ENCODE results near the gene TAS1R2. TPM values are rescaled to one million over a fixed set of nuclear protein-coding genes. Genes with fewer than 3 reads are reported as not detected.

Gene TAS1R2
- total RNA-seq, 1 experiment from 2014 or later, result not detected

- Histone ChIP-seq H3K27ac (ENCODE audit: insufficient read length, low read depth, low read length) (no peak overlapping the region), H3K79me1 (ENCODE audit: insufficient read depth, low read depth, low read length, poor library complexity, severe bottlenecking) (no peaks in the 10 kb centered on the region), H3K27me3 (ENCODE audit: insufficient read depth, low read length) (no peaks in the 10 kb centered on the region), H3K4me2 (ENCODE audit: insufficient read depth, insufficient read length, low read length) (no peak overlapping the region), H3K14ac (ENCODE audit: insufficient read depth, low read length) (no peak overlapping the region), H2BK15ac (ENCODE audit: low read depth, low read length) (no peak overlapping the region), H4K91ac (ENCODE audit: insufficient read length, low read depth, low read length) (no peak overlapping the region), H3K79me2 (ENCODE audit: insufficient read depth, low read length) (no peaks in the 10 kb centered on the region), H2AFZ (ENCODE audit: low read length) (no peak overlapping the region), H4K5ac (ENCODE audit: insufficient read length, low read depth, low read length) (no peak overlapping the region), H2BK20ac (ENCODE audit: low read depth, low read length, poor library complexity, severe bottlenecking) (no peak overlapping the region), H3K9me3 (ENCODE audit: control insufficient read depth, low read depth, low read length) (no peaks in the 10 kb centered on the region), H4K8ac (replicated peaks; ENCODE audit: insufficient read length, low read depth, low read length) (no peak overlapping the region), H3K23ac (ENCODE audit: insufficient read length, low read depth, low read length) (no peak overlapping the region), H2BK5ac (ENCODE audit: insufficient read length, low read length) (no peak overlapping the region), H3K18ac (ENCODE audit: insufficient read length, low read depth, low read length) (no peak overlapping the region), H2BK12ac (ENCODE audit: insufficient read length, low read depth, low read length) (no peak overlapping the region), H2BK120ac (ENCODE audit: low read depth, low read length, poor library complexity, severe bottlenecking) (no peak overlapping the region), H3K4ac (ENCODE audit: low read depth, low read length) (no peak overlapping the region), H4K20me1 (ENCODE audit: control insufficient read depth, insufficient read depth, insufficient read length) (no peaks in the 10 kb centered on the region), H2AK5ac (ENCODE audit: insufficient read length, low read length) (no peak overlapping the region), H3K9ac (ENCODE audit: extremely low read depth, insufficient read length, low read length) (no peak overlapping the region), H3K23me2 (ENCODE audit: insufficient read length, low read depth, low read length, poor library complexity, severe bottlenecking) (no peaks in the 10 kb centered on the region), H3K4me1 (ENCODE audit: insufficient read depth, low read length) (no peaks in the 10 kb centered on the region), H3K56ac (ENCODE audit: insufficient read length, low read depth, low read length) (no peak overlapping the region), H3T11ph (ENCODE audit: low read length) (no peak overlapping the region)
- no peak for DNase-seq
- H3K36me3 Mint-ChIP-seq (ENCODE audit: insufficient read depth in 1 of 3, low read depth in 3 of 3), result peaks cover 4 to 21% (median 12%) of the 10 kb centered on the region in 3 experiments; a peak in 5 of 7 replicates
- no peak overlapping the region for H3K4me3 Mint-ChIP-seq
- no CpG with 5 or more reads among the region's 4 CpGs for WGBS (ENCODE audit: extremely low coverage, insufficient read length, low lambda C conversion rate)
- no peaks in the 10 kb centered on the region for H3K27me3 Mint-ChIP-seq (ENCODE audit: low read depth)
- H3K4me1 Mint-ChIP-seq, result peaks cover 0 to 8% of the 10 kb centered on the region in 2 experiments; a peak in 2 of 4 replicates
- no peak overlapping the region for H3K27ac Mint-ChIP-seq
- TF ChIP-seq CTCF (conservative IDR thresholded peaks at IDR 0.05), result no peak
- H3K9me3 Mint-ChIP-seq, result no peaks in the 10 kb centered on the region
Measured at GRCh38 chr1:18884419-18884717, 24.9 kb upstream of the TAS1R2 start.

All from H9 (cell line).